Gastroesophageal sphincter (tissue), 4 donors: ENCODE data around the gene NTN5. TPM values are rescaled to one million over a fixed set of nuclear protein-coding genes. Genes with fewer than 3 reads are reported as not detected.

Source experiments
- ATAC-seq: fragments of 150-250 bp; one replicate; pipeline ENCODE4 v1.9.1; 2016; ENCODE audit warnings: mild to moderate bottlenecking, moderate library complexity
- H3K27ac ChIP-seq, 4 donors: fragments of 200-600 bp; sonication (generic) in 3 of 4; 1 replicate in 3 of 4; 2 replicates in 1 of 4; pipeline ENCODE4 v1.5.1; 2016 to 2019
- H3K27me3 ChIP-seq: fragments of 200-600 bp; sonication (generic); one replicate; pipeline ENCODE4 v1.5.1; 2019
- H3K36me3 ChIP-seq, 2 donors: fragments of 200-600 bp; sonication (generic); one replicate each; pipeline ENCODE4 v1.5.1; 2019; ENCODE audit warnings: control low read depth in 1 of 2
- H3K4me1 ChIP-seq, 3 donors: fragments of 200-600 bp; sonication (generic); 1 replicate in 2 of 3; 2 replicates in 1 of 3; pipeline ENCODE4 v1.5.1; 2016 to 2019; ENCODE audit warnings: control low read depth in 2 of 3
- H3K4me3 ChIP-seq, 2 donors: fragments of 200-600 bp; sonication (generic); one replicate each; pipeline ENCODE4 v1.5.1; 2019; ENCODE audit warnings: mild to moderate bottlenecking in 1 of 2, moderate library complexity in 1 of 2
- H3K9me3 ChIP-seq, 3 donors: fragments of 200-600 bp; sonication (generic); one replicate each; pipeline ENCODE4 v1.5.1; 2017 to 2019; ENCODE audit warnings: control low read depth in 2 of 3
- CTCF ChIP-seq, 4 experiments: fragments of 200-600 bp in 2 of 4; fragments of 450-650 bp in 2 of 4; sonication (generic) in 1 of 4; IDR thresholded peaks; one replicate each; pipeline ENCODE4 v1.5.1; 2017 to 2019; ENCODE audit warnings: antibody characterized with exemption in 4 of 4, mild to moderate bottlenecking in 2 of 4, moderate library complexity in 2 of 4
- EP300 ChIP-seq: sonication (generic); formaldehyde crosslinking; IDR thresholded peaks from one replicate; pipeline ENCODE4 v1.6.1; 2017; ENCODE audit warnings: antibody characterized with exemption, mild to moderate bottlenecking
- POLR2A ChIP-seq, 2 donors: fragments of 450-650 bp; IDR thresholded peaks; one replicate each; pipeline ENCODE4 v1.6.1; 2017; ENCODE audit warnings: antibody characterized with exemption in 2 of 2, mild to moderate bottlenecking in 2 of 2, moderate library complexity in 1 of 2
- POLR2AphosphoS5 ChIP-seq: sonication (generic); formaldehyde crosslinking; IDR thresholded peaks from one replicate; pipeline ENCODE4 v1.6.1; 2017; ENCODE audit warnings: antibody characterized with exemption
- WGBS, 2 donors: methylation state at CpG; one replicate each; pipeline ENCODE4 v1.1.5; 2018; ENCODE audit warnings: low coverage in 1 of 2; 5-methylcytosine and 5-hydroxymethylcytosine counted together
- total RNA-seq, 4 donors: library from RNA; depleted of rRNA; stranded (reverse); fragments of >200 nt; gene quantifications; one replicate each; pipeline ENCODE4 v1.1.0, GENCODE V29; 2016

Gene NTN5
- total RNA-seq, 4 donors from 2014 or later = 0.78 to 2.3 (median 1.1) TPM; not detected in 1

GRCh38 chr19:48618916-48619691 is 53.7 kb downstream of the NTN5 start, which contains the start of the genes RPL18 and SPHK2:
Gene RPL18, minus strand, starts transcription at chr19:48619178. Its CDS starts 35 bp downstream, at chr19:48619143.
Gene SPHK2, plus strand, starts transcription at chr19:48619506. Its CDS starts 1,009 bp downstream, at chr19:48620515.
- Histone ChIP-seq H3K4me1 (peaks cover 2 to 87% (median 24%) of the 10 kb centered on the region in 3 donors), H3K9me3 (no peaks in the 10 kb centered on the region), H3K27me3 (no peaks in the 10 kb centered on the region), H3K27ac (peak within 1 kb of the TSS; percentile 89 to 98 (median 92)), H3K36me3 (peaks cover 0 to 47% of the 10 kb centered on the region in 2 donors), H3K4me3 (peak within 1 kb of the TSS; percentile 64 to 85)
- TF ChIP-seq CTCF (IDR thresholded peaks at IDR 0.05) (no peak), POLR2AphosphoS5 (peak; percentile 97), POLR2A (IDR thresholded peaks at IDR 0.05) (peak; percentile 89 to 94), EP300 (no peak)
- WGBS, 2 donors = no CpG with 5 or more reads among the region's 69 CpGs
- peak; percentile 93 for ATAC-seq

GRCh38 chr19:48618278-48618915 is 54.4 kb downstream of the NTN5 start:
- Histone ChIP-seq H3K27ac (peak overlapping the region; percentile 80 to 98 (median 90)), H3K4me1 (peaks cover 2 to 81% (median 20%) of the 10 kb centered on the region in 3 donors), H3K27me3 (no peaks in the 10 kb centered on the region), H3K36me3 (peaks cover 0 to 47% of the 10 kb centered on the region in 2 donors), H3K9me3 (no peaks in the 10 kb centered on the region), H3K4me3 (peak overlapping the region; percentile 64 to 85)
- WGBS, 2 donors = 2% methylated on average over 8 to 15 of the region's 18 CpGs
- no peak for ATAC-seq
- TF ChIP-seq EP300 = no peak
- TF ChIP-seq CTCF (IDR thresholded peaks at IDR 0.05) = no peak
- TF ChIP-seq POLR2AphosphoS5 = no peak
- TF ChIP-seq POLR2A (IDR thresholded peaks at IDR 0.05) = no peak

DNA sequence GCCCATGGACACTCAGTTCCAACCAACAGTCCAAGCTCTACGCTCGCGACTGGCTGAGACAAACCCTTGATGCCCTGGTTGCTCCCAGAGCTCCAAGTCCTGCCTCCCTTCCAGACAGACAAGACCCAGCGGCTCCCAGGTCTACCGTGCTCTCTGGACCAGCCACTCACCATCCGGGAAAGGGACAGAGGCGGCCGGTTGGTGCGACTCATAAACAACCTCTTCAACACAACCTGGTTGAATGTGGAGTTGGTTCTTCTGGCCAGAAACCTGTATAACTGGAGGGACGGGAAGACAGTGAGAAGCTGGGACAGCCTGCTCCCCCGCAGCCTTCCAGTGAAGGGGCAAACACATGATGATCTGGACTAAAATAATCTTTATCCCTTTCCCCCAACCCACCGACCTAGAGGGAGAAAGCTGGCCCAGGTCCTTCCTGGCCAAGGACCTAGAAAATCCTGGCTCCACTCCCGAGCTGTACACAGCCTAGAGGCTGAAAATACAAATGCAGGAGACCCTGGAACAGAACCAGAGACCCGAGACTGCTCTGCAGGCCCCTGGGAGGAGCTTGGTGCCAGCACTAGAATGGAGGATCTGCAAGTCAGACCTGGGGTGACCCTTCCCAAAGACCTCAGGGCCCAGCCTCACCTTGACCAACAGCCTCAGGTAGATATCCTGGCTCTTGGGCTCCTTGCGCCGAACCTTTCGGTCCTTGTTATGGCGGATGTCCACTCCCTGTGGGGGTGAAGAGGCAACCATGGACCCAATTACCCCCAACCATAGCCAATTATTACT is 55.5 kb downstream of the NTN5 start:
- peaks cover 0 to 47% of the 10 kb centered on the region in 2 donors for H3K36me3 ChIP-seq
- WGBS, 2 donors = 50% methylated on average over 2 of the region's 18 CpGs; no CpG with 5 or more reads in 1 of the 2 donors
- H3K27me3 ChIP-seq = no peaks in the 10 kb centered on the region
- no peaks in the 10 kb centered on the region for H3K9me3 ChIP-seq
- peaks cover 2 to 71% (median 14%) of the 10 kb centered on the region in 3 donors for H3K4me1 ChIP-seq
- peak overlapping the region in 1 of 2 donors; percentile 85 for H3K4me3 ChIP-seq
- no peak for ATAC-seq
- peak overlapping the region in 3 of 4 donors; percentile 89 to 98 (median 91) for H3K27ac ChIP-seq
- no peak for TF ChIP-seq CTCF (IDR thresholded peaks at IDR 0.05)
- TF ChIP-seq EP300 = no peak
- TF ChIP-seq POLR2A (IDR thresholded peaks at IDR 0.05) = no peak
- TF ChIP-seq POLR2AphosphoS5 = no peak

DNA sequence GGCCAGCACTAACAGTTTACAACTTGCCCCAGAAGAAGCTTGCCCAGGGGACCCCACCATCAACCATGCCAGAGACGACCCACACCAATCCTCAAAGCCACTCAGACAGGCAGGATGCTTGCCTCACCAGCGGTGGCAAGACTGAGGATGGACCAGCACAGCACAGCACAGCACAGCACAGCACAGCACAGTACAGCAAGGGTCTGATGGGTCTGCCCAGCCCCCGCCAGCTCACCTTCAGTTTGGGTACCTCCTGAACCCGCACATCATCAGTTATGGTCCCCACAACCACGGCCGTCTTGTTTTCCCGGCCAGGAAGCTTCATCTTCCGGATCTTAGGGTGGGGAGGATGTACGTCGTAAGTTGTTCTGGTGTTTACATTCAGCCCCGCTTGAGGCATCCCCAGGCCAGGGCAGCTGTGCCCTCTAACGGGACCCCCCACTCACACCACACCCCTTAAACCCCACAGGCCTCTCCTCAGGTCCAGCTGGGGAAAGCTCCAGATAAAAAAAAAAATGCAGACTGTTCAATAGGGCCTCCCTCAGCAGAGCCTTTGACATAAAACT is 56.2 kb downstream of the NTN5 start:
- H3K36me3 ChIP-seq = peaks cover 0 to 45% of the 10 kb centered on the region in 2 donors
- TF ChIP-seq POLR2AphosphoS5 = no peak
- no peak for TF ChIP-seq POLR2A (IDR thresholded peaks at IDR 0.05)
- TF ChIP-seq CTCF (IDR thresholded peaks at IDR 0.05) = no peak
- no peak for TF ChIP-seq EP300
- H3K27ac ChIP-seq = peak overlapping the region in 1 of 4 donors; percentile 1
- peaks cover 2 to 63% (median 14%) of the 10 kb centered on the region in 3 donors for H3K4me1 ChIP-seq
- no peak overlapping the region for H3K4me3 ChIP-seq
- ATAC-seq = no peak
- no peaks in the 10 kb centered on the region for H3K9me3 ChIP-seq
- WGBS, 2 donors = no CpG with 5 or more reads among the region's 12 CpGs
- no peaks in the 10 kb centered on the region for H3K27me3 ChIP-seq
